NCI-H2227 treated with DMSO at 0.1 percent for 48 hours (cell line): ENCODE data around the gene MAGED1.
"Not testable (repeated sequence)": the region's sequence is repeated elsewhere in the genome, so short reads cannot be mapped to it uniquely, and the experiment has no call there.

ENCODE experiments used
- DNase-seq: peaks from one replicate; lab custom pipeline; 2025; lab: John Stamatoyannopoulos, UW

MAGED1 gene

DNA sequence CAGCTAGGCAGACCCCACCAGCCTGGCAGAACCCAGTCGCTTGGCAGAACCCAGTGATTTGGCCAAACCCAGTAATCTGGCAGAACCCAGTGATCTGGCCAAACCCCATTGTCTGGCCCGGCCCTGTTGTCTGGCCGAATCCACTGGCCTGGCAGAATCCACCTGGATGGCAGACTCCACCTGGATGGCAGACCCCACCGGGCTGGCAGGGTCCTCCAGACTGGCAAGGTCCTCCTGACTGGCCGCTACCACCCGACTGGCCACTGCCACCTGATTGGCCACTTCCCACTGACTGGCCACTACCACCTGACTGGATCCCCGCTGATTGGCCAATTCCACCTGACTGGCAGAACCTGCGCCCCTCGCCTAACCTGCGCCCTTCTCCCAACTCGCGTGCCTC lies 3.2 kb downstream of the MAGED1 start:
- no peak for DNase-seq

DNA sequence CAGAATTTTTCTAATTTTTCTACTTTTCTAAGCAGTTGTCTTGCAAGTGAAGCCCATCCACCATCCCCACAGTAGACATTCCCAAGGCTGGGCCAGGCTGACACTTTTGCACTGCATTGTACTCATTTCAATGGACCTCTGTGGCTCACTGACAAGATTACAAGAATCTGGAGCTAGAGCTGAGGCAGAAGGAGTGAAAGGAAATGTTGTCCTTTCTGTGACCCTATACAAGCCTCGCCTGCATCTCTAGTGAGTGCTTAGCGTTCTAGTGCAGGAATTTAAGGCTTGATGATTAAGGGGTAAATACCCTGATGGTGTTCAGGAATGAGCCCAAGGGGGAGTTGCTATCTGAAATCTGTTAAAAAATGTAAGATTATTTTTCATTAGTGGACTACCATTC lies 6.3 kb downstream of the MAGED1 start:
- DNase-seq = no peak

DNA sequence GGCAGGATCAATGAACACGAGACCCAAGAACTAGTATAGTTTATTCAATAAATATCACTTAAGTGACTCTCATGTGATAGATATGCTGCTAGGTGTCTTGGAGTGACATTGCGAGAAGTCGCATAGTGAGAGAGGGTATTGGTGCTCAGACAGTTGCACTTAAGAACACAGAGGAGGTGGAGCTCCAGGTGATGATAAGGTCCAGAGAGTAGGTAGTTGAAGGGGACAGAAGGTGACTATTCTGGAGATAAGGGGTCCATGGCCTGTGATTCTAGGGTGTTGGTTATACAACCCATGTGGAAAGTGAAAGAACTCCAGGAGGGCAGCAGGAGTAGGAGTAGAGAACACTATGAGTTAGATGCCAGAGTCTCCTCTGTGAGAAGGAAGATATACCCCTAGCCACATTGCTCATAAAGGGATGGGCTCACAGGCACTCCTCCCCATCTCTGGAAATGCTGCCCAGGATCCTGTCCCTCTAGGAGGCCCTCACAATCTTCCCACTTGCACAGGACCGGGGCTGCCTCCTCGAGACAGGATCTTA lies 9.2 kb downstream of the MAGED1 start:
- no peak for DNase-seq

DNA sequence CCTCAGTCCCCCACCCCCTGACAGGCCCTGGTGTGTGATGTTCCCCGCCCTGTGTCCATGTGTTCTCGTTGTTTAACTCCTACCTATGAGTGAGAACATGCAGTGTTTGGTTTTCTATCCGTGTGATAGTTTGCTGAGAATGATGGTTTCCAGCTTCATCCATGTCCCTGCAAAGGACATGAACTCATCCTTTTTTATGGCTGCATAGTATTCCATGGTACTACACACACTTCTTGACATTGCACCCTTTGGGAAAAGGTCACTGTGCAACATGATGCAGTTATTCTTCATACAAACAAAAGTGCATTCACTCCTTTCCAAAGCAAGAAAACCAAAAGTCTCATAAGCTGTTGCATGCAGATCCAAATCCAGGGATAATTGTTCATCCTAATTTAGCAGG lies 11.7 kb downstream of the MAGED1 start:
- not testable (repeated sequence) for DNase-seq

DNA sequence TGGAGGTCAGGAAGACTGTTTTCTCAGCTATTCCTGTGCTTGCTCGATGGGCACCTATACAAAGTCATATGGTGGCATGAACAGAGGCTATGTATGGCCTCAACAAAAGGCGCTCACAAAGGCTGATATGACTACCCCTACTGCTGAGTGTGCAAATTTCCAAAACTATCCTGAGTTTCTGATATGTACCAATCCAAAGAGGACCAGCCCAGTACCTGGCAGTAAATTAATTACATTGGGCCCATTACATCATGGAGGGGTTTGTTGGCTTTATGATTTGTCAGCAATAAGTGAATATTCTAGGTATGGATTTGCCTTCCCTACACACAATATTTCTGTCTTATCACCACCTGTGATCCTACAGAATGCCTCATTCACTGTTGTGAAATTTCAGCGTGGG lies 12.3 kb downstream of the MAGED1 start:
- no peak for DNase-seq

GRCh38 chrX:51917604-51918003 lies 24.2 kb downstream of the MAGED1 start:
- DNase-seq = no peak

GRCh38 chrX:51922561-51922960 lies 29.1 kb downstream of the MAGED1 start:
- DNase-seq = no peak

GRCh38 chrX:51931566-51932150 lies 38.2 kb downstream of the MAGED1 start:
- no peak for DNase-seq
